Activated T-cell treated with anti-CD3 and anti-CD28 coated beads, Interleukin-2, amount 50 U/mL, for 72 hours (primary cell): Measurements from ENCODE around the gene ATCAY. TPM values are rescaled to one million over a fixed set of nuclear protein-coding genes. Genes with fewer than 3 reads are reported as not detected.
"Not testable (repeated sequence)": the region's sequence is repeated elsewhere in the genome, so short reads cannot be mapped to it uniquely, and the experiment has no call there.

Source experiments
- ATAC-seq, 2 donors: fragments of 150-1000 bp; cut with Tn5 transposase; replicated peaks in 1 of 2; 2 replicates each; pipeline ENCODE4 v1.10.0; 2021; ENCODE audit warnings: moderate library complexity in 2 of 2, mild to moderate bottlenecking in 1 of 2
- DNase-seq, 2 donors: peaks; one replicate each; pipeline ENCODE4 v3.0.0; 2021 to 2022; ENCODE audit warnings: mixed read lengths in 1 of 2
- H3K27ac Mint-ChIP-seq: one replicate; pipeline ENCODE4 v1.8.0; 2022; ENCODE audit warnings: mild to moderate bottlenecking, moderate library complexity, mixed read lengths
- H3K27me3 Mint-ChIP-seq: one replicate; pipeline ENCODE4 v1.8.0; 2022; ENCODE audit warnings: low read depth, mixed read lengths
- H3K36me3 Mint-ChIP-seq, 2 donors: one replicate each; pipeline ENCODE4 v1.8.0; 2022; ENCODE audit warnings: mixed read lengths in 2 of 2, mild to moderate bottlenecking in 1 of 2; ENCODE audit not compliant: insufficient read depth in 2 of 2
- H3K4me1 Mint-ChIP-seq: one replicate; pipeline ENCODE4 v1.8.0; 2022; ENCODE audit warnings: low read depth, mixed read lengths
- H3K4me3 Mint-ChIP-seq, 2 donors: one replicate each; pipeline ENCODE4 v1.8.0; 2022; ENCODE audit warnings: mild to moderate bottlenecking in 2 of 2, mixed read lengths in 2 of 2, moderate library complexity in 2 of 2
- H3K9me3 Mint-ChIP-seq, 2 donors: one replicate each; pipeline ENCODE4 v1.8.0; 2022; ENCODE audit warnings: mixed read lengths in 2 of 2
- total RNA-seq, 2 donors: library from RNA; stranded (reverse); gene quantifications; one replicate each; pipeline ENCODE4 v1.2.3, GENCODE V29; 2022

ATCAY gene
- total RNA-seq, 2 donors from 2014 or later, result 0.05 TPM; not detected in 1

GRCh38 chr19:3950871-3951861 lies 70.7 kb downstream of the ATCAY start:
- Mint-ChIP-seq H3K9me3 (no peaks in the 10 kb centered on the region), H3K4me1 (peaks cover 9% of the 10 kb centered on the region), H3K27me3 (no peaks in the 10 kb centered on the region), H3K4me3 (peak overlapping the region; percentile 65 to 91), H3K27ac (peak overlapping the region; percentile 90), H3K36me3 (no peaks in the 10 kb centered on the region)
- DNase-seq (peak in 1 of 2 donors; percentile 50), ATAC-seq (peak; percentile 54 to 79)

DNA sequence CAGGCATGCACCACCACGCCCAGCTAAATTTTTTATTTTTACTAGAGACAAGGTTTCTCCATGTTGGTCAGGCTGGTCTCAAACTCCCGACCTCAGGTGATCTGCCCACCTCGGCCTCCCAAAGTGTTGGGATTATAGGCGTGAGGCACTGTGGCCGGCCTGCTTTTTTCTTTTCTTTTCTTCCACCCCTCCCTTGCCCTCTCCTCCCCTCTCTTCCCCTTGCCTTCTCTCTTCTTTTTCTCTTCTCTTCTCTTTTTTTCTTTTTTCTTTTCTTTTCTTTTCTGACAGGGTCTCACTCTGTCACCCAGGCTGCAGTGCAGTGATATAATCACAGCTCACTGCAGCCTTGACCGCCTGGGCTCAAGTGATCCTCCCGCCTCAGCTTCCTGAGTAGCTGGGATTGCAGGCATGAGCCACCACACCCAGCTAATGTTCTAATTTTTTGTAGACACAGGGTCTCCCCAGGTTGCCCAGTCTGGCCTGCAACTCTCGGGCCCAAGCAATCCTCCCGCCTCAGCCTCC lies 72.3 kb downstream of the ATCAY start:
- not testable (repeated sequence) for H3K27me3 Mint-ChIP-seq, ATAC-seq, H3K9me3 Mint-ChIP-seq, DNase-seq, H3K36me3 Mint-ChIP-seq, H3K4me1 Mint-ChIP-seq
- peak overlapping the region in 1 of 2 donors; percentile 68 for H3K4me3 Mint-ChIP-seq
- peak overlapping the region; percentile 65 for H3K27ac Mint-ChIP-seq

GRCh38 chr19:3954107-3954506 lies 73.6 kb downstream of the ATCAY start:
- H3K9me3 Mint-ChIP-seq, result no peaks in the 10 kb centered on the region
- no peak overlapping the region for H3K4me3 Mint-ChIP-seq
- no peak overlapping the region for H3K27ac Mint-ChIP-seq
- ATAC-seq (no peak), DNase-seq (no peak)
- no peaks in the 10 kb centered on the region for H3K27me3 Mint-ChIP-seq
- peaks cover 9% of the 10 kb centered on the region for H3K4me1 Mint-ChIP-seq
- H3K36me3 Mint-ChIP-seq, result peaks cover 0 to 3% of the 10 kb centered on the region in 2 donors

DNA sequence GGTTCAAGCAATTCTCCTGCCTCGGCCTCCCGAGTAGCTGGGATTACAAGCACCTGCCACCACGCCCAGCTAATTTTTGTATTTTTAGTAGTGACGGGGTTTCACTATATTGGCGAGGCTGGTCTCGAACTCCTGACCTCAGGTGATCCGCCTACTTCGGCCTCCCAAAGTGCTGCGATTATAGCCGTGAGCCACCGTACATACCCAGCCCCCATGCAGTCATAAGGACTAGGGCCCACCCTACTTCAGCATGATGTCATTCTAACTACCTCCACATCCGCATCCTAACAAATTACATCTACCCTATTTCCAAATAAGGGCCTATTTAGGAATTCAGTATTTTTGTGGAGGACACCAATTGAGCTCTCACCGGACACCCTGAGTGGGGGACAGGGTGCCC lies 74.8 kb downstream of the ATCAY start:
- H3K27me3 Mint-ChIP-seq, ATAC-seq, H3K4me3 Mint-ChIP-seq, H3K9me3 Mint-ChIP-seq, H3K36me3 Mint-ChIP-seq, H3K27ac Mint-ChIP-seq, DNase-seq, H3K4me1 Mint-ChIP-seq: not testable (repeated sequence)

GRCh38 chr19:3955688-3956087 lies 75.2 kb downstream of the ATCAY start:
- H3K9me3 Mint-ChIP-seq, result no peaks in the 10 kb centered on the region
- peaks cover 9% of the 10 kb centered on the region for H3K4me1 Mint-ChIP-seq
- H3K4me3 Mint-ChIP-seq, result no peak overlapping the region
- H3K27me3 Mint-ChIP-seq, result no peaks in the 10 kb centered on the region
- no peak for DNase-seq
- H3K27ac Mint-ChIP-seq, result no peak overlapping the region
- no peak for ATAC-seq
- H3K36me3 Mint-ChIP-seq, result peaks cover 0 to 3% of the 10 kb centered on the region in 2 donors

GRCh38 chr19:3958836-3959765 lies 78.6 kb downstream of the ATCAY start:
- H3K27me3 Mint-ChIP-seq, result no peaks in the 10 kb centered on the region
- ATAC-seq, result no peak
- H3K9me3 Mint-ChIP-seq, result no peaks in the 10 kb centered on the region
- H3K27ac Mint-ChIP-seq, result no peak overlapping the region
- no peak for DNase-seq
- peaks cover 0 to 3% of the 10 kb centered on the region in 2 donors for H3K36me3 Mint-ChIP-seq
- no peaks in the 10 kb centered on the region for H3K4me1 Mint-ChIP-seq
- no peak overlapping the region for H3K4me3 Mint-ChIP-seq

- Mint-ChIP-seq H3K9me3 (no peaks in the 10 kb centered on the region), H3K27me3 (no peaks in the 10 kb centered on the region), H3K4me3 (no peak overlapping the region), H3K4me1 (no peaks in the 10 kb centered on the region), H3K36me3 (peaks cover 0 to 5% of the 10 kb centered on the region in 2 donors), H3K27ac (no peak overlapping the region)
- ATAC-seq, result no peak
- no peak for DNase-seq
These were observed 79.3 kb downstream of the ATCAY start for GRCh38 chr19:3959766-3960131.

GRCh38 chr19:3961007-3961406 lies 80.5 kb downstream of the ATCAY start:
- Mint-ChIP-seq H3K9me3 (no peaks in the 10 kb centered on the region), H3K27ac (no peak overlapping the region), H3K4me1 (no peaks in the 10 kb centered on the region), H3K4me3 (no peak overlapping the region), H3K36me3 (peaks cover 0 to 5% of the 10 kb centered on the region in 2 donors), H3K27me3 (no peaks in the 10 kb centered on the region)
- no peak for ATAC-seq
- no peak for DNase-seq

GRCh38 chr19:3963458-3964255 lies 83.2 kb downstream of the ATCAY start:
- peaks cover 0 to 5% of the 10 kb centered on the region in 2 donors for H3K36me3 Mint-ChIP-seq
- DNase-seq (no peak), ATAC-seq (no peak)
- no peaks in the 10 kb centered on the region for H3K9me3 Mint-ChIP-seq
- H3K4me1 Mint-ChIP-seq, result peaks cover 5% of the 10 kb centered on the region
- no peaks in the 10 kb centered on the region for H3K27me3 Mint-ChIP-seq
- no peak overlapping the region for H3K4me3 Mint-ChIP-seq
- no peak overlapping the region for H3K27ac Mint-ChIP-seq

DNA sequence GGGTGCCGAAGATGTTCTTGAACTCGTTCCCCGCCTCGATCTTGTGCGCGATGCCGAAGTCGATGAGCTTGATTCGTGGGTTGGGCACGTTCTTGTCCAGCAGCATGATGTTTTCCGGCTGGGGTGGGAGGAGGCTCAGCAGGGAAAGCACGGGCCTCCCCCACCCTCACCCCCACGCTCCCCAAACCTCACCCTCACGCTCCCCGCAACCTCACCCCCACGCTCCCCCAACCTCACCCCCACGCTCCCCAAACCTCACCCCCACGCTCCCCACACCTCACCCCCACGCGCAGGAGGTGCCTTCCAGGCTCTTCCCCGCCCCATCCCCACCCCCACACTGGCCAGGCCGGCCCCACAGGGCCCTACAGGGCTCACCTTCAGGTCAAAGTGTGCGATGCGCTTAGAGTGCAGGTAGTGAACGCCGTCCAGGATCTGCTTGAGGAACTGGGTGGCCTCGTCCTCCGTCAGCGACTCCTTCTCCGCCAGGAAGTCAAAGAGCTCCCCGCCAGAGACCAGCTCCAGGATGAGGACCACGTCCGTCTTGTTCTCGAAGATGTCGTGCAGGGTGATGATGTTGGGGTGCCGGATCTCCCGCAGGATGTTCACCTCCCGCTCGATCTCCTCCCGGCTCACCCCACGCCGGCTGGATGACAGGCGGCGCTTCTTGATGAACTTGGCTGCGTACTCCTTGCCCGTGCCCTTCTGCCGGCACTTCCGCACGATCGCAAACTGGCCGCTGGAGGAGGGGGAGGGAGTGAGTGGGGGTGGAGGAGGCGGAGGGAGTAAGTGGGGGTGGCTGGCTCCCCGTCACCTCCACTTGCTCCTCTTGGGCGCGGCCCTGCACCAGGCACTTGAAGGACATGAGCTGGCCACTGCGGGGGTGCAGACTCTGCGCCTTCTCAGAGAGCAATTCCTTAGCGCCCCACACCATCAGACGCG lies 84.0 kb downstream of the ATCAY start:
- no peak for ATAC-seq
- no peak for DNase-seq
- H3K4me3 Mint-ChIP-seq, result no peak overlapping the region
- H3K9me3 Mint-ChIP-seq, result no peaks in the 10 kb centered on the region
- peaks cover 0 to 5% of the 10 kb centered on the region in 2 donors for H3K36me3 Mint-ChIP-seq
- H3K27ac Mint-ChIP-seq, result no peak overlapping the region
- no peaks in the 10 kb centered on the region for H3K27me3 Mint-ChIP-seq
- H3K4me1 Mint-ChIP-seq, result peaks cover 14% of the 10 kb centered on the region

DNA sequence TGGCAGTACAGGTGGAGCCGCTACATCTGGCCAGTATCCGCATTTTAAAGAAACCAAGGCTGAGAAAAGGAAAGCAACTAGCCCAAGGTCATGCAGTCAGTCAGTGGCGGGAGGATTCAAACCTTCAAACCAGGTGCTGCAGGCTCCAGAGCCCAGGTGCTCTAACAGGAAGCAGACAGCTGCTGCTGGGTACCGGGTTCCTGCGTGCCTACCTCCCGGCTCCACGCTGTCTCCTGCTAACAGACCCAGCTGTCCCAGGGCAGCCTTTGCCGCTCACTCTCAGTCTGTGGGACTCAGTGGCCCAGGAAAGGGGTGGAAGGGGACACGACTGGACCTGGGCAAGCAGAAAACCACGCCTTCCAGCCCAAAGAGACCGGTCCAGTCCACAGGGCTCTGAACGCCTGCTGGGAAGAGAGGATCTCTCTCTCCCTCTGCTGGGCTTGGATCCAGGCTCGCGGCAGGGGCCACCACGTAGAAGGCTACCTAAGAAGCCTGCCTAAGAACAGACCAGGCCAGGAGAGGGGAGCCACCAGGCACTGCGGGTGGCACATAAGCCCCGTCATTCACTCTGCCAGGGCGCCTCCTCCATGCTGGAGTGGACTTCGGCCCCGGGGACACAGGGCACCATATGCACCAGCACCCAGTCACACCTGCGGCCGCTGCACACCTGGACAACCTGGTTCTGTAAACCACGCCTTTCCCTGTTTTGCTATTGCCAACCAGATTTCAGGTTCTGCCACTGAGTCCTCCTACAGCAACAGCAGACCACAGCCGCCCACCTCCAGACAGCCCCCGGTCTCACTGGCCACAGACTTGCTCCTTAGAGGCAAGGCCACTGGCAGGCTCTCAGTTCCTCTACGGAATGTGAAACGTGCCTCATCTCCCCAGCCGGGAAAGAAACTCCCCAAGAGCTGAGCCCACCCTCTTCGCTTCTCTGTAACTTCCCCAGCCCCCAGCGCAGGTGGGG lies 85.8 kb downstream of the ATCAY start:
- H3K27ac Mint-ChIP-seq, result no peak overlapping the region
- no peak for ATAC-seq
- H3K9me3 Mint-ChIP-seq, result no peaks in the 10 kb centered on the region
- no peak overlapping the region for H3K4me3 Mint-ChIP-seq
- no peak for DNase-seq
- H3K27me3 Mint-ChIP-seq, result no peaks in the 10 kb centered on the region
- peaks cover 25% of the 10 kb centered on the region for H3K4me1 Mint-ChIP-seq
- H3K36me3 Mint-ChIP-seq, result peaks cover 2 to 7% of the 10 kb centered on the region in 2 donors
